Adrenal gland (tissue), 12 donors: ENCODE measurements around the gene ADIRF. TPM values are rescaled to one million over a fixed set of nuclear protein-coding genes. Genes with fewer than 3 reads are reported as not detected.

Experiments
- DNase-seq, 7 donors: peaks; one replicate each; pipeline ENCODE4 v3.0.0-alpha.2; 2019 to 2020
- H3K27ac ChIP-seq, 5 donors: fragments of 200-600 bp; sonication (generic) in 4 of 5; 1 replicate in 3 of 5; 2 replicates in 2 of 5; pipeline versions ENCODE4 v1.5.1 to v1.8.0; 2016 to 2020; ENCODE audit warnings: mild to moderate bottlenecking in 1 of 5
- H3K27me3 ChIP-seq: fragments of 200-600 bp; 2 replicates; pipeline ENCODE4 v1.8.0; 2021
- H3K36me3 ChIP-seq, 2 donors: fragments of 200-600 bp; replicated peaks in 1 of 2; 1 replicate in 1 of 2; 2 replicates in 1 of 2; pipeline versions ENCODE4 v1.5.1 to v1.8.0; 2018 to 2022
- H3K4me1 ChIP-seq, 2 donors: fragments of 200-600 bp; replicated peaks in 1 of 2; 1 replicate in 1 of 2; 2 replicates in 1 of 2; pipeline versions ENCODE4 v1.5.1 to v1.8.0; 2018 to 2021
- H3K4me3 ChIP-seq, 4 donors: fragments of 200-600 bp; sonication (generic) in 3 of 4; one replicate each; pipeline ENCODE4 v1.5.1; 2016 to 2018
- H3K9me3 ChIP-seq, 3 donors: fragments of 200-600 bp; sonication (generic) in 1 of 3; replicated peaks in 1 of 3; 1 replicate in 2 of 3; 2 replicates in 1 of 3; pipeline versions ENCODE4 v1.5.1 to v1.8.0; 2016 to 2021
- CTCF ChIP-seq, 6 experiments: fragments of 450-650 bp in 4 of 6; fragments of 200-600 bp in 2 of 6; sonication (generic) in 1 of 6; IDR thresholded peaks; 1 replicate in 5 of 6; 2 replicates in 1 of 6; pipeline versions ENCODE4 v1.5.1 to v1.8.0; 2016 to 2021; ENCODE audit warnings: antibody characterized with exemption in 6 of 6, mild to moderate bottlenecking in 2 of 6, moderate library complexity in 1 of 6
- POLR2A ChIP-seq, 2 donors: fragments of 450-650 bp; IDR thresholded peaks; one replicate each; pipeline ENCODE4 v1.6.1; 2017; ENCODE audit warnings: antibody characterized with exemption in 2 of 2, mild to moderate bottlenecking in 2 of 2, moderate library complexity in 1 of 2
- WGBS, 4 donors: extraction: QIAGEN DNeasy Blood & Tissue Kit in 2 of 4; methylation state at CpG; one replicate each; pipeline versions ENCODE4 v1.1.5 to v1.1.7; 2013 to 2017; 5-methylcytosine and 5-hydroxymethylcytosine counted together
- intact Hi-C, 2 donors: fragments of 100-400 bp; cut with DNase I; formaldehyde crosslinking; loops; one replicate each; pipeline versions ENCODE4 v1.14.1 to v1.15.0; 2022 to 2023
- polyA plus RNA-seq, 3 donors: library from polyadenylated mRNA; stranded (reverse); fragments of 200-250 nt in 2 of 3; fragments of 350-450 nt in 1 of 3; fragmentation: Illumina TruSeq in 1 of 3; extraction: RNeasy Lipid Tissue Mini Kit (QIAGEN cat#74804) in 1 of 3; gene quantifications; one replicate each; pipeline ENCODE4 v1.2.3, GENCODE V29; 2013 to 2014
- total RNA-seq, 9 donors: library from RNA; depleted of rRNA in 4 of 9; stranded (reverse); fragments of >200 nt in 4 of 9; fragments of 120-200 nt in 1 of 9; fragmentation: NEBNext Ultra II Directional in 1 of 9; extraction: Animal tissue kit (Norgen Biotek cat#: 25700) in 1 of 9; gene quantifications; one replicate each; pipeline versions ENCODE4 v1.1.0 to v1.2.4, GENCODE V29; 2013 to 2023
- donor health status: healthy with polysubstance abuse.
- donor health status: Bipolar disorder and iron deficiency.
- donor health status: DM: yes; HTN: yes; CAD: no.
- donor health status: DM: no; HTN: no; CAD: no.
- donor health status: DM: no; HTN: no; CAD: no.
- donor health status: DM: yes; HTN: yes; CAD: no.

The ADIRF gene
- total and polyA plus RNA-seq, 12 donors, result 3.3 to 592 (median 22.6) TPM

GRCh38 chr10:86955501-86956194 is 12.6 kb upstream of the ADIRF start:
- no peaks in the 10 kb centered on the region for H3K36me3 ChIP-seq
- peak overlapping the region in 1 of 4 donors; percentile 27 for H3K4me3 ChIP-seq
- H3K4me1 ChIP-seq, result peaks cover 49 to 58% of the 10 kb centered on the region in 2 donors
- peak in 4 of 7 donors; percentile 27 to 64 (median 38) for DNase-seq
- 68 to 88% (median 71%) methylated on average over 3 to 16 of the region's 16 CpGs for WGBS, 4 donors
- TF ChIP-seq CTCF (IDR thresholded peaks at IDR 0.05) (no peak), POLR2A (IDR thresholded peaks at IDR 0.05) (no peak)
- intact Hi-C loops, result no loop called here
- H3K9me3 ChIP-seq, result no peaks in the 10 kb centered on the region
- H3K27me3 ChIP-seq, result no peaks in the 10 kb centered on the region
- peak overlapping the region in 4 of 5 donors; percentile 89 to 94 (median 92) for H3K27ac ChIP-seq

- DNase-seq, result peak in 1 of 7 donors; percentile 11
- H3K4me1 ChIP-seq, result peaks cover 52 to 64% of the 10 kb centered on the region in 2 donors
- WGBS, 4 donors, result 63 to 87% (median 74%) methylated on average over 3 to 7 of the region's 7 CpGs
Observed at GRCh38 chr10:86956195-86956847, 12.0 kb upstream of the ADIRF start.

GRCh38 chr10:86956848-86957448 is 11.3 kb upstream of the ADIRF start:
- Histone ChIP-seq H3K36me3 (no peaks in the 10 kb centered on the region), H3K27me3 (no peaks in the 10 kb centered on the region), H3K4me1 (peaks cover 52 to 65% of the 10 kb centered on the region in 2 donors), H3K27ac (peak overlapping the region in 4 of 5 donors; percentile 24 to 94 (median 86)), H3K9me3 (no peaks in the 10 kb centered on the region), H3K4me3 (peak overlapping the region in 1 of 4 donors; percentile 33)
- no peak for DNase-seq
- intact Hi-C loops, result no loop called here
- TF ChIP-seq POLR2A (IDR thresholded peaks at IDR 0.05), result no peak
- no peak for TF ChIP-seq CTCF (IDR thresholded peaks at IDR 0.05)
- 68 to 81% (median 75%) methylated on average over 4 to 7 of the region's 7 CpGs for WGBS, 4 donors

More at GRCh38 chr10:86956195-86956847, 12.0 kb upstream of the ADIRF start:
- intact Hi-C loops, result no loop called here
- peak overlapping the region in 1 of 4 donors; percentile 27 for H3K4me3 ChIP-seq
- no peaks in the 10 kb centered on the region for H3K36me3 ChIP-seq
- H3K27me3 ChIP-seq, result no peaks in the 10 kb centered on the region
- no peak for TF ChIP-seq POLR2A (IDR thresholded peaks at IDR 0.05)
- no peak for TF ChIP-seq CTCF (IDR thresholded peaks at IDR 0.05)
- no peaks in the 10 kb centered on the region for H3K9me3 ChIP-seq
- H3K27ac ChIP-seq, result peak overlapping the region in 3 of 5 donors; percentile 92 to 94 (median 93)

- H3K9me3 ChIP-seq, result no peaks in the 10 kb centered on the region
- H3K4me3 ChIP-seq, result peak within 1 kb of the TSS in 2 of 4 donors; percentile 22 to 57
- peak within 1 kb of the TSS in 4 of 5 donors; percentile 24 to 94 (median 92) for H3K27ac ChIP-seq
- no peaks in the 10 kb centered on the region for H3K36me3 ChIP-seq
- no peaks in the 10 kb centered on the region for H3K27me3 ChIP-seq
- peak in 4 of 7 donors; percentile 21 to 61 (median 34) for DNase-seq
- H3K4me1 ChIP-seq, result peaks cover 52 to 65% of the 10 kb centered on the region in 2 donors
- WGBS, 4 donors, result 65 to 80% (median 67%) methylated on average over 7 to 9 of the region's 9 CpGs
- TF ChIP-seq CTCF (IDR thresholded peaks at IDR 0.05) (no peak), POLR2A (IDR thresholded peaks at IDR 0.05) (no peak)
- intact Hi-C loops, result no loop called here
Observed at GRCh38 chr10:86957471-86958115, 10.7 kb upstream of the ADIRF start, which contains the start of gene MMRN2. Gene MMRN2 (minus strand): TSS chr10:86957615. CDS start chr10:86957541, 74 bp downstream.
